PC-9 (cell line): ENCODE data around the gene LPCAT1.

Experiments
- EZH2 ChIP-seq: fragments of 200-600 bp; sonication (generic); IDR thresholded peaks from 2 replicates; pipeline ENCODE4 v1.8.0; 2017; ENCODE audit warnings: antibody characterized with exemption, low read depth
- TF ChIP-seq, protein P1 (sequence below): fragments of 200-600 bp; sonication (generic); conservative IDR thresholded peaks from 2 replicates; pipeline ENCODE4 v1.6.1; 2017; ENCODE audit warnings: mixed run types, antibody characterized with exemption, mild to moderate bottlenecking, moderate library complexity

- TF ChIP-seq, protein P1, sequence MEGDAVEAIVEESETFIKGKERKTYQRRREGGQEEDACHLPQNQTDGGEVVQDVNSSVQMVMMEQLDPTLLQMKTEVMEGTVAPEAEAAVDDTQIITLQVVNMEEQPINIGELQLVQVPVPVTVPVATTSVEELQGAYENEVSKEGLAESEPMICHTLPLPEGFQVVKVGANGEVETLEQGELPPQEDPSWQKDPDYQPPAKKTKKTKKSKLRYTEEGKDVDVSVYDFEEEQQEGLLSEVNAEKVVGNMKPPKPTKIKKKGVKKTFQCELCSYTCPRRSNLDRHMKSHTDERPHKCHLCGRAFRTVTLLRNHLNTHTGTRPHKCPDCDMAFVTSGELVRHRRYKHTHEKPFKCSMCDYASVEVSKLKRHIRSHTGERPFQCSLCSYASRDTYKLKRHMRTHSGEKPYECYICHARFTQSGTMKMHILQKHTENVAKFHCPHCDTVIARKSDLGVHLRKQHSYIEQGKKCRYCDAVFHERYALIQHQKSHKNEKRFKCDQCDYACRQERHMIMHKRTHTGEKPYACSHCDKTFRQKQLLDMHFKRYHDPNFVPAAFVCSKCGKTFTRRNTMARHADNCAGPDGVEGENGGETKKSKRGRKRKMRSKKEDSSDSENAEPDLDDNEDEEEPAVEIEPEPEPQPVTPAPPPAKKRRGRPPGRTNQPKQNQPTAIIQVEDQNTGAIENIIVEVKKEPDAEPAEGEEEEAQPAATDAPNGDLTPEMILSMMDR = no peak
- no peak for TF ChIP-seq EZH2
Observed at GRCh38 chr5:1551426-1552301, 27.9 kb upstream of the LPCAT1 start.
